ENCODE measurements around the gene ABHD17C. TPM values are rescaled to one million over a fixed set of nuclear protein-coding genes. Genes with fewer than 3 reads are reported as not detected.

ABHD17C gene
- total RNA-seq, 2 experiments from 2014 or later = 0.47 to 0.70 TPM

GRCh38 chr15:80662129-80662528 is 33.0 kb upstream of the ABHD17C start:
- H2AFZ ChIP-seq (ENCODE audit: low read length) = no peak overlapping the region
- H3K4me3 ChIP-seq (ENCODE audit: low read depth, low read length, poor library complexity, severe bottlenecking) = no peak overlapping the region
- no peak for TF ChIP-seq EZH2phosphoT487 (IDR thresholded peaks at IDR 0.05; ENCODE audit: borderline replicate concordance, low read depth, low read length)
- TF ChIP-seq, protein P1, sequence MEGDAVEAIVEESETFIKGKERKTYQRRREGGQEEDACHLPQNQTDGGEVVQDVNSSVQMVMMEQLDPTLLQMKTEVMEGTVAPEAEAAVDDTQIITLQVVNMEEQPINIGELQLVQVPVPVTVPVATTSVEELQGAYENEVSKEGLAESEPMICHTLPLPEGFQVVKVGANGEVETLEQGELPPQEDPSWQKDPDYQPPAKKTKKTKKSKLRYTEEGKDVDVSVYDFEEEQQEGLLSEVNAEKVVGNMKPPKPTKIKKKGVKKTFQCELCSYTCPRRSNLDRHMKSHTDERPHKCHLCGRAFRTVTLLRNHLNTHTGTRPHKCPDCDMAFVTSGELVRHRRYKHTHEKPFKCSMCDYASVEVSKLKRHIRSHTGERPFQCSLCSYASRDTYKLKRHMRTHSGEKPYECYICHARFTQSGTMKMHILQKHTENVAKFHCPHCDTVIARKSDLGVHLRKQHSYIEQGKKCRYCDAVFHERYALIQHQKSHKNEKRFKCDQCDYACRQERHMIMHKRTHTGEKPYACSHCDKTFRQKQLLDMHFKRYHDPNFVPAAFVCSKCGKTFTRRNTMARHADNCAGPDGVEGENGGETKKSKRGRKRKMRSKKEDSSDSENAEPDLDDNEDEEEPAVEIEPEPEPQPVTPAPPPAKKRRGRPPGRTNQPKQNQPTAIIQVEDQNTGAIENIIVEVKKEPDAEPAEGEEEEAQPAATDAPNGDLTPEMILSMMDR (conservative IDR thresholded peaks at IDR 0.05; ENCODE audit: low read length) = no peak
- no peaks in the 10 kb centered on the region for H3K79me2 ChIP-seq (ENCODE audit: insufficient read depth, low read depth, low read length)
- intact Hi-C loops (cut with micrococcal nuclease; ENCODE audit: unreplicated experiment) = no loop called here
- H3K9me2 ChIP-seq (ENCODE audit: insufficient read depth, low read length) = no peaks in the 10 kb centered on the region; the same call in 1 of the 2 replicates
- no peaks in the 10 kb centered on the region for H3K36me3 ChIP-seq (ENCODE audit: insufficient read depth, low read length)
- ChIA-PET POLR2A (no interaction called here), CTCF (ENCODE audit: unreplicated experiment) (no interaction called here)
- BruUV-seq (replicated peaks) = no TSS peak
- H3K9me3 ChIP-seq (ENCODE audit: low read length) = no peaks in the 10 kb centered on the region
- H4K20me1 ChIP-seq (ENCODE audit: insufficient read depth, low read length) = no peaks in the 10 kb centered on the region
- H3K27ac ChIP-seq (ENCODE audit: low read depth, low read length, poor library complexity, severe bottlenecking) = no peak overlapping the region
- H3K4me1 ChIP-seq (ENCODE audit: insufficient read depth, low read length, poor library complexity, severe bottlenecking) = no peaks in the 10 kb centered on the region
- peak; percentile 0 for DNase-seq (ENCODE audit: low spot score)
- no peak overlapping the region for H3K4me2 ChIP-seq (ENCODE audit: low read length)

GRCh38 chr15:80662757-80663553 is 32.2 kb upstream of the ABHD17C start:
- Histone ChIP-seq H4K20me1 (ENCODE audit: insufficient read depth, low read length) (no peaks in the 10 kb centered on the region), H3K9me2 (ENCODE audit: insufficient read depth, low read length) (no peaks in the 10 kb centered on the region; the same call in 1 of the 2 replicates), H3K4me2 (ENCODE audit: low read length) (no peak overlapping the region), H3K4me1 (ENCODE audit: insufficient read depth, low read length, poor library complexity, severe bottlenecking) (no peaks in the 10 kb centered on the region), H3K36me3 (ENCODE audit: insufficient read depth, low read length) (no peaks in the 10 kb centered on the region), H3K79me2 (ENCODE audit: insufficient read depth, low read depth, low read length) (no peaks in the 10 kb centered on the region), H2AFZ (ENCODE audit: low read length) (no peak overlapping the region), H3K9me3 (ENCODE audit: low read length) (no peaks in the 10 kb centered on the region), H3K4me3 (ENCODE audit: low read depth, low read length, poor library complexity, severe bottlenecking) (no peak overlapping the region), H3K27ac (ENCODE audit: low read depth, low read length, poor library complexity, severe bottlenecking) (no peak overlapping the region)
- no TSS peak for BruUV-seq (replicated peaks)
- intact Hi-C loops (cut with micrococcal nuclease; ENCODE audit: unreplicated experiment) = no loop called here
- no peak for TF ChIP-seq EZH2phosphoT487 (IDR thresholded peaks at IDR 0.05; ENCODE audit: borderline replicate concordance, low read depth, low read length)
- TF ChIP-seq, protein P1 (conservative IDR thresholded peaks at IDR 0.05; ENCODE audit: low read length) = no peak
- DNase-seq (ENCODE audit: low spot score) = no peak
- ChIA-PET POLR2A (no interaction called here), CTCF (ENCODE audit: unreplicated experiment) (no interaction called here)

- no peak for DNase-seq (ENCODE audit: low spot score)
- no peaks in the 10 kb centered on the region; the same call in 1 of the 2 replicates for H3K9me2 ChIP-seq (ENCODE audit: insufficient read depth, low read length)
- no peaks in the 10 kb centered on the region for H3K36me3 ChIP-seq (ENCODE audit: insufficient read depth, low read length)
- TF ChIP-seq, protein P1 (conservative IDR thresholded peaks at IDR 0.05; ENCODE audit: low read length) = no peak
- TF ChIP-seq EZH2phosphoT487 (IDR thresholded peaks at IDR 0.05; ENCODE audit: borderline replicate concordance, low read depth, low read length) = no peak
- intact Hi-C loops (cut with micrococcal nuclease; ENCODE audit: unreplicated experiment) = no loop called here
- no peaks in the 10 kb centered on the region for H3K9me3 ChIP-seq (ENCODE audit: low read length)
- BruUV-seq (replicated peaks) = no TSS peak
- no peak overlapping the region for H2AFZ ChIP-seq (ENCODE audit: low read length)
- CTCF ChIA-PET (ENCODE audit: unreplicated experiment) = no interaction called here
- no peaks in the 10 kb centered on the region for H4K20me1 ChIP-seq (ENCODE audit: insufficient read depth, low read length)
- no peaks in the 10 kb centered on the region for H3K4me1 ChIP-seq (ENCODE audit: insufficient read depth, low read length, poor library complexity, severe bottlenecking)
- H3K4me2 ChIP-seq (ENCODE audit: low read length) = no peak overlapping the region
- H3K79me2 ChIP-seq (ENCODE audit: insufficient read depth, low read depth, low read length) = no peaks in the 10 kb centered on the region
- no peak overlapping the region for H3K4me3 ChIP-seq (ENCODE audit: low read depth, low read length, poor library complexity, severe bottlenecking)
- no peak overlapping the region for H3K27ac ChIP-seq (ENCODE audit: low read depth, low read length, poor library complexity, severe bottlenecking)
- POLR2A ChIA-PET = interaction anchor here (0.5 kb wide), 1 partner anchor 39 kb away, joined by 3 read pairs; no protein-coding TSS in a partner anchor
Observed at GRCh38 chr15:80665151-80665550, 30.0 kb upstream of the ABHD17C start.
